Ishikawa (cell line): Measurements from ENCODE around the gene EEFSEC.

ENCODE experiments used
- CEBPB ChIP-seq: IDR thresholded peaks from 2 replicates; pipeline ENCODE4 v1.6.1; 2012
- CREB1 ChIP-seq: IDR thresholded peaks from 2 replicates; pipeline ENCODE4 v1.6.1; 2012; ENCODE audit warnings: low read depth
- EGR1 ChIP-seq: IDR thresholded peaks from 2 replicates; pipeline ENCODE4 v1.6.1; 2012
- EP300 ChIP-seq: IDR thresholded peaks from 2 replicates; pipeline ENCODE4 v1.6.1; 2012; ENCODE audit warnings: borderline replicate concordance
- FOXM1 ChIP-seq: IDR thresholded peaks from 2 replicates; pipeline ENCODE4 v1.6.1; 2012; ENCODE audit warnings: low read depth, borderline replicate concordance
- MAX ChIP-seq: IDR thresholded peaks from 2 replicates; pipeline ENCODE4 v1.6.1; 2012
- NFIC ChIP-seq: IDR thresholded peaks from 2 replicates; pipeline ENCODE4 v1.6.1; 2012
- RAD21 ChIP-seq: IDR thresholded peaks from 2 replicates; pipeline ENCODE4 v1.6.1; 2012; ENCODE audit warnings: low read depth
- REST ChIP-seq: IDR thresholded peaks from 2 replicates; pipeline ENCODE4 v1.6.1; 2012; ENCODE audit warnings: low read depth, mild to moderate bottlenecking
- TAF1 ChIP-seq: IDR thresholded peaks from 2 replicates; pipeline ENCODE4 v1.6.1; 2012; ENCODE audit warnings: low read depth, mild to moderate bottlenecking
- TCF12 ChIP-seq: IDR thresholded peaks from 2 replicates; pipeline ENCODE4 v1.6.1; 2012; ENCODE audit warnings: low read depth
- TEAD4 ChIP-seq: IDR thresholded peaks from 2 replicates; pipeline ENCODE4 v1.6.1; 2012
- USF1 ChIP-seq: IDR thresholded peaks from 2 replicates; pipeline ENCODE4 v1.6.1; 2012
- YY1 ChIP-seq: IDR thresholded peaks from 2 replicates; pipeline ENCODE4 v1.6.1; 2012; ENCODE audit warnings: low read depth
- ZBTB7A ChIP-seq: IDR thresholded peaks from 2 replicates; pipeline ENCODE4 v1.6.1; 2012; ENCODE audit warnings: low read depth

Gene EEFSEC

GRCh38 chr3:128425142-128425845, 272.0 kb downstream of the EEFSEC start:
- TF ChIP-seq CEBPB, result no peak
- no peak for TF ChIP-seq EGR1
- TF ChIP-seq MAX, result no peak
- no peak for TF ChIP-seq TEAD4
- no peak for TF ChIP-seq FOXM1
- no peak for TF ChIP-seq NFIC
- no peak for TF ChIP-seq TCF12
- no peak for TF ChIP-seq RAD21
- no peak for TF ChIP-seq REST
- TF ChIP-seq CREB1, result no peak
- TF ChIP-seq EP300, result no peak
- no peak for TF ChIP-seq YY1
- no peak for TF ChIP-seq TAF1
- no peak for TF ChIP-seq ZBTB7A
- no peak for TF ChIP-seq USF1

- TF ChIP-seq CREB1, result no peak
- no peak for TF ChIP-seq RAD21
- TF ChIP-seq YY1, result no peak
- no peak for TF ChIP-seq EGR1
- TF ChIP-seq REST, result no peak
- TF ChIP-seq FOXM1, result no peak
- no peak for TF ChIP-seq ZBTB7A
- TF ChIP-seq EP300, result no peak
- no peak for TF ChIP-seq MAX
- no peak for TF ChIP-seq TAF1
- no peak for TF ChIP-seq TCF12
Measured at GRCh38 chr3:128425846-128426127, 272.5 kb downstream of the EEFSEC start.

GRCh38 chr3:128426128-128426921, 273.0 kb downstream of the EEFSEC start:
- TF ChIP-seq REST, result no peak
- TF ChIP-seq FOXM1, result no peak
- TF ChIP-seq RAD21, result peak; percentile 82; the same call in 1 of the 2 replicates
- TF ChIP-seq CEBPB, result no peak
- peak; percentile 65; the same call in 1 of the 2 replicates for TF ChIP-seq ZBTB7A
- no peak for TF ChIP-seq USF1
- TF ChIP-seq MAX, result peak; percentile 40; the same call in 1 of the 2 replicates
- TF ChIP-seq YY1, result 0 out of 2 replicates have a peak, but pooled peaks have one; percentile 11
- no peak for TF ChIP-seq EP300
